GM19239 (cell line): ENCODE results near the gene SNX3.

Source experiments
- DNase-seq: peaks from one replicate; pipeline ENCODE4 v3.0.0; 2011; ENCODE audit warnings: low spot score; ENCODE audit not compliant: insufficient read length
- FAIRE-seq: peaks from 2 replicates; lab custom pipeline; 2011; peaks lifted over from hg19 to GRCh38; lab: Jason Lieb, UNC

Gene SNX3

GRCh38 chr6:108210556-108210955 lies 50.3 kb downstream of the SNX3 start:
- FAIRE-seq (no peak), DNase-seq (no peak)

- peak; percentile 33 for FAIRE-seq
- DNase-seq, result no peak
Measured at GRCh38 chr6:108209738-108210137, 51.1 kb downstream of the SNX3 start.

- no peak for FAIRE-seq
Measured at GRCh38 chr6:108207013-108207412, 53.8 kb downstream of the SNX3 start.

GRCh38 chr6:108203189-108204112 lies 57.4 kb downstream of the SNX3 start:
- peak; percentile 70 for FAIRE-seq
- DNase-seq, result no peak

More at GRCh38 chr6:108207013-108207412, 53.8 kb downstream of the SNX3 start:
- no peak for DNase-seq

GRCh38 chr6:108200631-108201030 lies 60.2 kb downstream of the SNX3 start:
- no peak for FAIRE-seq

GRCh38 chr6:108200186-108200585 lies 60.7 kb downstream of the SNX3 start:
- FAIRE-seq, result no peak

More at GRCh38 chr6:108200631-108201030, 60.2 kb downstream of the SNX3 start:
- DNase-seq, result no peak

GRCh38 chr6:108198761-108199498 lies 61.9 kb downstream of the SNX3 start:
- DNase-seq (no peak), FAIRE-seq (no peak)

More at GRCh38 chr6:108200186-108200585, 60.7 kb downstream of the SNX3 start:
- DNase-seq, result no peak

GRCh38 chr6:108195209-108195608 lies 65.6 kb downstream of the SNX3 start:
- FAIRE-seq (no peak), DNase-seq (no peak)

- no peak for FAIRE-seq
- DNase-seq, result no peak
Measured at GRCh38 chr6:108194503-108194902, 66.3 kb downstream of the SNX3 start.

GRCh38 chr6:108193835-108194234 lies 67.0 kb downstream of the SNX3 start:
- no peak for FAIRE-seq
- no peak for DNase-seq

- FAIRE-seq, result no peak
- DNase-seq, result no peak
Measured at GRCh38 chr6:108193131-108193530, 67.7 kb downstream of the SNX3 start.

- no peak for DNase-seq
- FAIRE-seq, result no peak
Measured at GRCh38 chr6:108187519-108187918, 73.3 kb downstream of the SNX3 start.

- DNase-seq (no peak), FAIRE-seq (no peak)
Measured at GRCh38 chr6:108186226-108186625, 74.6 kb downstream of the SNX3 start.

- no peak for FAIRE-seq
- no peak for DNase-seq
Measured at GRCh38 chr6:108180776-108181175, 80.1 kb downstream of the SNX3 start.

- FAIRE-seq, result no peak
- DNase-seq, result no peak
Measured at GRCh38 chr6:108180266-108180665, 80.6 kb downstream of the SNX3 start.

GRCh38 chr6:108179741-108180140 lies 81.1 kb downstream of the SNX3 start:
- FAIRE-seq, result no peak

GRCh38 chr6:108176281-108177089 lies 84.4 kb downstream of the SNX3 start:
- FAIRE-seq, result no peak
- DNase-seq, result no peak

More at GRCh38 chr6:108179741-108180140, 81.1 kb downstream of the SNX3 start:
- no peak for DNase-seq

- FAIRE-seq, result no peak
- DNase-seq, result no peak
Measured at GRCh38 chr6:108175592-108176279, 85.1 kb downstream of the SNX3 start.

GRCh38 chr6:108175176-108175591 lies 85.7 kb downstream of the SNX3 start:
- no peak for DNase-seq
- FAIRE-seq, result no peak
